GM19467 (cell line): ENCODE results near the gene PRKCD.

ENCODE experiments used
- ATAC-seq: cut with Tn5 transposase; IDR thresholded peaks from one replicate; pipeline ENCODE4 v1.9.1; 2021; ENCODE audit warnings: mild to moderate bottlenecking, moderate library complexity; ENCODE audit not compliant: unreplicated experiment

PRKCD gene

DNA sequence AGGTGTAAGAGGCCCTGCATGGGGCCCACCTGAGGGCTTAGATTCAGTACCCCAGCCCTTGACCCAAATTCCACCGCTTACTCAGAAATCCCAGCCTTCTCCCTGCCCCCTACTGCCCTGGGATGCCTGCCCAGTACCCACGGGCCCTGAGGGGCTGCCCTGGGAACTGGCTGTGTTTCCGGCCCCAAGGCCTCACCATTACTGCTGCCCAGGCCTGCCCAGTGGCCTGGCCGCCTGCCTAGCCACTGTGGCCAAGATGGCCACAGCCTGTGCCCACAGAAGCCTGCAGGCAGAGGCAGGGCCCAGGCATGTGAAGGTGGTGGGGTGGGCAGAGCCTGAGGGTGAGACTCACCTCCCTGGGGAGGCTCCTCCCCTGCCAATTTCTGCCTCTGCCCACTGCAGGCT is 6.1 kb upstream of the PRKCD start:
- no peak for ATAC-seq

DNA sequence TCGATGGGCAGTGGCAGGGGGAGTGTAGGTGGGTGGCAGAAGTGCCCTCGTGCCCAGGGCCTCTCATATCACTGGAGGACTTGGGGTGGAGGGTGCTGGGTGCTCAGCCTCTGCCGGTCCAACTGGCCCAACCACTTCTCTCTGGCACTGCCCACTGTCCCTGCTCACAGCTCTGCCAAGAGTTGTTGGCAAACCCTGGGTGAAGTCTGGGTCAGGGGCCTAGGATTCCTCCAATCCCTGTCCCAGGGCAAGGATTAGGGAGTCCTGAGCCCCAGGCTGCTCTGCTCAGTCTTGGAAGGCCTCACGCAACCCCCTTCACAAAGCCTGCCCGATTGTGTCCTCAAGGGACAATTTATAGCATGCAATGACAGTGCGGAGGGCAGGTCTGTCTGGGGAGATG is 5.2 kb upstream of the PRKCD start:
- ATAC-seq = no peak

DNA sequence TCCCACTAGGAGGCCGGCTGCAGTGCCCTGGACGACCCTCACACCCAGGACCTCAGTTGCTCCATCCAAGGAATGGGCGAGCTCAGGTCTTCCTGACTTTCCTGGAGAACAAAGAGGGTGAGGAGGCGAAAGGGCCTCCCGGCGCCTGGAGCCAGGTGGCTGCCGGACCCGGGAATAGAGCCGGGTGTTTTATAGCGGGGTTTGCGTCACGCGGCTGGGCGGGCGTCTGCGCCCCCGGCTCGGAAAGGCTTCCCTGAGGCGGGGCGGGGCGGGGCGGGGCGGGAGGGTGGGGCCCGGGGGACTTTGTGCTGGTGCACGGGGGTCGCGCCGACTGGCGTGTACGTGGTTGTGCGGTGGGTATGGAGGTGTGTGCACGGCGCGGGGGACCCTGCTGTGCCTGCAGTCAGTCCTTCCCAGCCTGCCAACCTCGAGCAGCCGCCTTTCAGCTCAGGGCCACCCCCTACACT is 4.6 kb upstream of the PRKCD start:
- ATAC-seq = no peak

GRCh38 chr3:53157974-53158580 is 2.9 kb upstream of the PRKCD start:
- ATAC-seq = no peak

DNA sequence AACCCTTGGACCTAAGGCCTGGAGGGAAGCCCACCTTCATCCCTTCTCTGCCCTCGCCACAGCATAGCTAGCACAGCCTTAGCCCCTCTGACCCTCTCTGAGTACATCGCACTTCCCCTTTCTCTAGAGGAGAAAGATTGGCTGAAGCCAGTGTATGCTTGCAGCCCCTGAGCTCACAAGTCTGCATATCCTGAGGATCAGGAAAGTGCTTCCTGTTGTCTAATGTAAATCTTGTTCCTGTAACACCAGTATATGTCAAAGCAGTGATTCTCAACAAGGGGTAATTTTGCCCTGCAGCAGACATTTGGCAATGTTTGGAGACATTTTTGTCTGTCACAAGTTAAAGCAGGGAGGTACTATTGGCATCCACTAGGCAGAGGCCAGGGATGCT is 2.2 kb upstream of the PRKCD start:
- ATAC-seq = no peak

DNA sequence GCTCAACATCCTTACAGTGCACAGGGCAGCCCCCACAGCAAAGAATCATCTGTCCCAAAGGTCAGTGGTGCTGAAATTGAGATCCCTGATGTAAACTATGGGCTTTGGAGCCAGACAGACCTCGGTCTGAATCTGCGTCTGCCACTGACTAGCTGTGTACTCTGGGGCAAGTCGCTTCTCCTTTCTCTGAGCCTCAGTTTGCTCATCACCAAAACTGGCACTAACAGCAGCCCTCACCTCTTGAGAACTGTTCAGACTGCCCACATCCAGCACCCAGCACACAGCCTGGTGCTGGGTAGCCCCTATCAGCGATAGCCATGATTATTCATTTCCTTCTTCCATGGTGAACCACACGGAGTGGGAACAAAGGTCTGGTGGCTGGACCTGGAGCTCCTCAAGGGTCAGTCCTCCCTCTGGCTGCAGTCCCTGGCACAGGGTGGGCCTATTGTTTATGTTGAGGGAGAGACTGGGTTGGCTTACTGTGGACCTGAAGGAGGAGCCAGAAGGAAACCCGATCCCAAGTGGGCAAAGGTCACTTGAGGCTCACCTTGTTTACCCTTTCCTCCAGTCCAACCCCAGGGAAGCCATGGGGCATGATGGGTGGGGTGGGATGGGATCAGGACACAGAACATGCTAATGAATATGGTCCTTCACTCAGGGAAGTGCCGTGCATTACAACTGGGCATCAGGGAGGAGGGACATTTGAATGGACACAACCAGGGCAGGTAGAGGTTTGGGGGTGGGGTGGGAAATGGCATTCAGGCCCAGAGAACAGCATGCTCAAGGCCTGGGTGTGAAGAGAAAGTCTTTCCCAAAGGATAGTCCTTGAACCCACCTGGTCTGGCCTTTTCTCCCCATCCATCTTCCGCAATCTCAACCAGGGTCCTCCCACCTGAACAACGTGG is 1.6 kb upstream of the PRKCD start:
- ATAC-seq = no peak

GRCh38 chr3:53160061-53160659 is 849 bp upstream of the PRKCD start:
- ATAC-seq = no peak

DNA sequence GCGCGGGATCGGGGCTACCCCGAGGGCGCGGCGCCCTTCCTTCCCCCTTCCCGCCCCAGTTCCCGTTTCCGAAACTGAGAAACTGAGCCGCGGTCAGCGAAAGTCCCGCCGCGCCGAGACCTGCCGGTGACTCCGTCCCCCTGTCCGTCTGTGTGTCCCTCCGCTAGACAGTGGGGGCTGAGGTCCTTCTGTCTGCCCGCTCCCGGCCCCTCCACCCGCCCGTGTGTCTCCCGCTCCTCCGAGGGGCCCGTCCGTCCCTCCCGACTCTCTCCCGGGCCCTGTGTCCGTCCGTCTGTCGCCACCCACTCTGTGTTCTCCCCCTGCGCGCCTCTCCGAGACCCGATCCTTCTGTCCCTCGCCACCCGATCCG is 426 bp downstream of the PRKCD start:
- peak; percentile 5 for ATAC-seq

DNA sequence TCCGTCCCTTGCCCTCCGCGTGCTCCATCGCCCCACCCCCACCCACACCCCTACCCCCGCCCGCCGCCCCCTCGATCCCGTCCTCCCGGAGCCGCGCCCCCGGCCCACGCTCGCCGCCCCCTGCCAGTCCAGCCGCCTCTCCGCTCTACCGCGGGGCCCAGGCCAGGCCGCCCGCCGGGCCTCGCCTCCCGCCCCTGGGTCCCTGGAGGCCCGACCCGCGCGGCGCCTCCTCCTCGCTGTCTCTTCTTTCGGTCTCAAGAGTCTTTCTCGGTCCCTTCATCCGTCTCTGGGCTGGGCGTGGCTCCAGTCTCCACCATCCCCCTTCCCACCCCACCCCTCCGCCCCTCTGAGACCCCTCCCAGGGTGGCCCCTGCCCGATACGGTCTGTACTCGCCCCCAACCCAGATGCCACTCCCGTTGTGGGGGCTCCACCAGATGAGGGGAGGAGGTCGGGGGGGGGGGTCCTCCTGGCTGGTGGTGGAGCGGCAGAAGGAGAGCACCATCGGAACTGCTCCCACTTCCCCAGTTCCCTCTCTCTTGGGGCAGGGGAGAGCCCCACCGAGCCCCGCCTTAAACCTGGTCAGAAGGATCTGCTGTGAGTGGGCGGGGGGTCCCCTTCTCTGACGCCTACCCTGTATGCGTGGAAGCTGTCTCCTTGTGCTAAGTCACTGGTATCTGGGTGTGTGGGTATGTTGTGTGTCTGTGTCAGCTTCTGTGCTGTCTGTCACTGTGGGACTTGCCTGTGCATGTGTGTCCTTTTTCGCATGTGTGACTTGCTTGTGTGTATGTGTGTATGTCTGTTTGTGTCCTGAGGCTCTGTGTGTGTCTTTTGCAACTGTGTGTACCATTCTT is 1.0 kb downstream of the PRKCD start:
- ATAC-seq = no peak

GRCh38 chr3:53162672-53163443 is 1.8 kb downstream of the PRKCD start:
- ATAC-seq = no peak

DNA sequence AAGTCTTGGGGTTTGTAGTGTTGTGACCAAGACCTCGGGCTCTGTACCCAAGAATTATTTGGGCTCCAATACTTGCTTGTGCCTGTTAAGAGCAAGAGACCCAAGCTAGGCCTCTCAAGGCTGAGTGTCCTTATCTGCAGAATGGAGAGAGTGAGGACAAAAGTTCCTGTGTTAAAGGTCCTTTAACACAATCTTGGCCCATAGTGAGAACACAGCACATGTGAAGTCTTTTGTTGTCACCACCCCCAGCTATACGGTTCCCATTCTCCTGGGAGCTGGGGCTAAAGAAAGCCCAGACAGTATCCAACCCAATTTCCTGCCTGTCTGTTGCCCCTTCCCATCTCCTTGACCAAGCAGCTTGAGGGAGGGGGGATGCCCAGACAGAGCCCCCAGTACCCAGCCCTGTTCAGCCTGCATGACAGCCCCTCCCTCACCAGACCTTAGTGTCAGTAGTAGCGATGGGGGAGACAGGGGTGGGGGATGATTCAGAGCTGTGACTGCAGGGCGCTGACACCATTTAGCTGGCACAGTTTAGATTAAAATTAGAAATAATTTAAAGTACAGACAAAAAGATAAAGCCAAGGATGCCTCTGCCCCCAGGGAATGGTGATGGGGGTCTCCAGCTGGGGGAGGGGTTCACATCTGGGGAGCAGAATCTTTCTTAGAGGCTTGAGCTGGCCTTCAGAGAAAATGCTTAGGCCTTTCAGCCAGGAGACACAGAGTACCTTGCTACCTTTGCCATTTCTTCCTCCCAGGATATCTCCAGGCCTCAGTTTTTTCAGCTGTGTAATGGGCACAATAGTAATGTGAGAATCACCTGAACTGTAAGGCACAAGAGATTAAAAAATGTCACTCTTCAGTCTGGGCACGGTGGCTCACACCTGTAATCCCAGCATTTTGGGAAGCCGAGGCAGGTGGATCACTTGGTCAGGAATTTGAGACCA is 2.7 kb downstream of the PRKCD start:
- ATAC-seq = no peak

DNA sequence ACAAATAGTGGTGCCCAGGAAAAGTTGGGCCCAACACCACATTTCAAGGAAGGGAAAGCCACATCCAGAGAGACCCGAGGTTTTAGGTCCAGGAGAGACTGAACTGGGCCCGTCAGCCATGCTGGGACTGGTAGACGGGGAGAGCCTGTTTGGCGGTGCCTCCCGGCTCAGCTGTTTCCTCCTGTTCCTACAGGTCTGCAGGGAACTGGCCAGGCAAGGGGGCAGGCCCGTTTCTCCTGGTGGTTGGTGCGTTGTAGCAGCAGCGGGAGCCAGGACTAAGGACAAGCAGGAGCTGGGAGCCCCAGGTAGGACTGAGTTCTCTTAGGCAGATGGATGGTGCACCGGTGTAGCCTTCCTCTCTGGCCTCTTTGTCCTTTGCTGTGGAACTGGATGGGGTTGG is 3.9 kb downstream of the PRKCD start:
- no peak for ATAC-seq

GRCh38 chr3:53166206-53166605 is 5.2 kb downstream of the PRKCD start:
- ATAC-seq = no peak

GRCh38 chr3:53166781-53167291 is 5.8 kb downstream of the PRKCD start:
- ATAC-seq = no peak

DNA sequence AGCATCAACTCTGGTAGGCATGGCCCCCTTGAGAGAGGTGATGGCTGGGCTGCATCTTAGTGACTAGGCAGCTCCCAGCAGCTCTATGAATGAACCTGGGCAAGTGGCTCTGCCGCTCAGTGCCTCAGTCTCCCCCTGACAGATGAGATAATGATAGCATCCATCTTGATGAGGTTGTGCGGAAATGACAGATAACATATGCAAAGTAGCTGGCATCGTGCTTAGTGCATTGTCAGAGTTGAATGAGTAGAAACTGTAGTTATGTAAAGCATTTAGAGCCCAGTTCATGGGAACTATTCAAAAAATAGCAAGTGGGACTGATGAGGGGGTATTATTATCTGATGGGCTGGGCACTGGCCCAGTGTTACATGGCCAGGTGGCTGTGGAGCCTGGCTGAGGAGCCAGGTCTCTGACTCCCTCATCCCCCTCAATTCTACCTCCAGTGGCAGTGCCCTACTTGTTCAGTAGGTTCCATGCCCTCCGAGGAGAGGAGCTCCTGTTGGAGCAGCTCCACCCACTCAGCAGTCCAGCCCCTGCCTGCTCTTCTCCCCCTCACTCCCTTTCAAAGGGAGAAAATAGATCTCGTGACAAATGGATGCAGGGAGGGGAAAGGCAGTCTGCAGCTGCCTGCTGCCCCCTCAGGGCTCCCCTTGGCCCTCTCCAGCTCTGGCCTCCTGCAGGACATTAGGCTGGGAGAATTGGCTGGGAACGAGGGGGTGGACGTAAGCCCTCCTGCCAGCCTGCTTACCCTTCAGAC is 6.6 kb downstream of the PRKCD start:
- ATAC-seq = no peak

- ATAC-seq = no peak
Measured at GRCh38 chr3:53168175-53168923, 7.3 kb downstream of the PRKCD start.

GRCh38 chr3:53169045-53169831 is 8.2 kb downstream of the PRKCD start:
- ATAC-seq = no peak
